HUES64 (cell line): Measurements from ENCODE around the gene FAM98B.
"Not testable (repeated sequence)": the region's sequence is repeated elsewhere in the genome, so short reads cannot be mapped to it uniquely, and the experiment has no call there.

Source experiments
- H3K27ac ChIP-seq: 2 replicates; pipeline ENCODE4 v1.7.0; 2013; ENCODE audit warnings: low read depth, low read length, inconsistent platforms
- H3K27me3 ChIP-seq: 2 replicates; pipeline ENCODE4 v1.6.1; 2013; ENCODE audit warnings: mild to moderate bottlenecking, low read length; ENCODE audit not compliant: insufficient read depth
- H3K36me3 ChIP-seq: 2 replicates; pipeline ENCODE4 v1.6.1; 2013; ENCODE audit warnings: mild to moderate bottlenecking, low read length; ENCODE audit not compliant: insufficient read depth
- H3K4me1 ChIP-seq: 2 replicates; pipeline ENCODE4 v1.6.1; 2013; ENCODE audit warnings: mild to moderate bottlenecking, low read length, moderate library complexity; ENCODE audit not compliant: insufficient read depth
- H3K4me3 ChIP-seq: 2 replicates; pipeline ENCODE4 v1.5.1; 2013; ENCODE audit warnings: mild to moderate bottlenecking, low read length, moderate library complexity
- H3K9ac ChIP-seq: 2 replicates; pipeline ENCODE4 v1.6.1; 2013; ENCODE audit warnings: mild to moderate bottlenecking, low read depth, low read length
- H3K9me3 ChIP-seq: 2 replicates; pipeline ENCODE4 v1.6.1; 2013; ENCODE audit warnings: low read depth, low read length; ENCODE audit not compliant: insufficient read depth
- WGBS: fragments of 150-250, 120-280 bp; methylation state at CpG from one replicate; pipeline ENCODE4 v1.1.7; 2013; ENCODE audit warnings: missing lambda C conversion rate; 5-methylcytosine and 5-hydroxymethylcytosine counted together

The FAM98B gene

GRCh38 chr15:38436993-38437392, 16.9 kb upstream of the FAM98B start:
- 0% methylated on average over 1 of the region's 1 CpG for WGBS
- Histone ChIP-seq H3K4me3 (no peak overlapping the region), H3K27ac (no peak overlapping the region), H3K9ac (no peak overlapping the region), H3K4me1 (no peaks in the 10 kb centered on the region), H3K9me3 (no peaks in the 10 kb centered on the region), H3K36me3 (no peaks in the 10 kb centered on the region), H3K27me3 (no peaks in the 10 kb centered on the region)

GRCh38 chr15:38437603-38438002, 16.3 kb upstream of the FAM98B start:
- 88% methylated on average over 4 of the region's 4 CpGs for WGBS
- not testable (repeated sequence) for H3K4me1 ChIP-seq, H3K9me3 ChIP-seq, H3K27me3 ChIP-seq, H3K4me3 ChIP-seq, H3K9ac ChIP-seq, H3K27ac ChIP-seq, H3K36me3 ChIP-seq

GRCh38 chr15:38438031-38438986, 15.6 kb upstream of the FAM98B start:
- Histone ChIP-seq H3K4me1 (no peaks in the 10 kb centered on the region), H3K27me3 (no peaks in the 10 kb centered on the region), H3K9ac (no peak overlapping the region), H3K9me3 (no peaks in the 10 kb centered on the region), H3K4me3 (no peak overlapping the region), H3K36me3 (no peaks in the 10 kb centered on the region), H3K27ac (no peak overlapping the region)
- 97% methylated on average over 2 of the region's 2 CpGs for WGBS

GRCh38 chr15:38440353-38441129, 13.4 kb upstream of the FAM98B start:
- H3K9ac ChIP-seq: no peak overlapping the region
- no peaks in the 10 kb centered on the region for H3K9me3 ChIP-seq
- H3K27me3 ChIP-seq: no peaks in the 10 kb centered on the region; the same call in 1 of the 2 replicates
- WGBS: 33% methylated on average over 9 of the region's 9 CpGs
- no peak overlapping the region for H3K4me3 ChIP-seq
- H3K27ac ChIP-seq: no peak overlapping the region
- no peaks in the 10 kb centered on the region for H3K36me3 ChIP-seq
- H3K4me1 ChIP-seq: no peaks in the 10 kb centered on the region

- Histone ChIP-seq H3K9me3 (no peaks in the 10 kb centered on the region), H3K4me3 (no peak overlapping the region), H3K4me1 (no peaks in the 10 kb centered on the region), H3K36me3 (no peaks in the 10 kb centered on the region), H3K27me3 (no peaks in the 10 kb centered on the region; the same call in 1 of the 2 replicates), H3K27ac (no peak overlapping the region), H3K9ac (no peak overlapping the region)
- 93% methylated on average over 3 of the region's 3 CpGs for WGBS
These were observed 12.8 kb upstream of the FAM98B start for GRCh38 chr15:38441130-38441519.

GRCh38 chr15:38454696-38455090, 766 bp downstream of the FAM98B start:
- Histone ChIP-seq H3K4me1 (peaks cover 9% of the 10 kb centered on the region), H3K27ac (peak overlapping the region; percentile 95), H3K9ac (peak overlapping the region; percentile 99), H3K4me3 (peak overlapping the region; percentile 98), H3K36me3 (no peaks in the 10 kb centered on the region; the same call in 1 of the 2 replicates), H3K27me3 (peaks cover 7% of the 10 kb centered on the region; the same call in 1 of the 2 replicates), H3K9me3 (no peaks in the 10 kb centered on the region)
- under 1% methylated on average over 8 of the region's 12 CpGs for WGBS

- Histone ChIP-seq H3K4me1 (peaks cover 9% of the 10 kb centered on the region), H3K9ac (peak overlapping the region; percentile 99), H3K27ac (no peak overlapping the region), H3K4me3 (peak overlapping the region; percentile 98), H3K9me3 (no peaks in the 10 kb centered on the region), H3K36me3 (no peaks in the 10 kb centered on the region; the same call in 1 of the 2 replicates), H3K27me3 (peaks cover 3% of the 10 kb centered on the region; the same call in 1 of the 2 replicates)
- WGBS: 27% methylated on average over 3 of the region's 4 CpGs
These were observed 1.2 kb downstream of the FAM98B start for GRCh38 chr15:38455092-38455491.

- Histone ChIP-seq H3K4me3 (no peak overlapping the region), H3K27ac (no peak overlapping the region), H3K27me3 (no peaks in the 10 kb centered on the region), H3K9me3 (no peaks in the 10 kb centered on the region), H3K4me1 (peaks cover 9% of the 10 kb centered on the region), H3K36me3 (peaks cover under 1% of the 10 kb centered on the region; the same call in 1 of the 2 replicates), H3K9ac (no peak overlapping the region)
- 98% methylated on average over 5 of the region's 5 CpGs for WGBS
These were observed 4.7 kb downstream of the FAM98B start for GRCh38 chr15:38458646-38459045.

GRCh38 chr15:38459480-38459879, 5.6 kb downstream of the FAM98B start:
- Histone ChIP-seq H3K4me3 (no peak overlapping the region), H3K9ac (no peak overlapping the region), H3K27ac (no peak overlapping the region), H3K4me1 (peaks cover 9% of the 10 kb centered on the region), H3K27me3 (no peaks in the 10 kb centered on the region), H3K9me3 (no peaks in the 10 kb centered on the region), H3K36me3 (peaks cover 5% of the 10 kb centered on the region)
- WGBS: 82% methylated on average over 6 of the region's 6 CpGs

- WGBS: 100% methylated on average over 2 of the region's 3 CpGs
- H3K4me1 ChIP-seq: peaks cover 4% of the 10 kb centered on the region
- H3K27me3 ChIP-seq: no peaks in the 10 kb centered on the region
- H3K9ac ChIP-seq: no peak overlapping the region
- H3K36me3 ChIP-seq: peaks cover 12% of the 10 kb centered on the region
- H3K4me3 ChIP-seq: no peak overlapping the region
- no peaks in the 10 kb centered on the region for H3K9me3 ChIP-seq
- no peak overlapping the region for H3K27ac ChIP-seq
These were observed 6.6 kb downstream of the FAM98B start for GRCh38 chr15:38460543-38460942.
